C4-2B (cell line): ENCODE results near the gene CD180.

Experiments
- H3K27ac ChIP-seq: fragments of 450-650 bp; 2 replicates; pipeline ENCODE4 v1.5.1; 2017
- CTCF ChIP-seq: fragments of 450-650 bp; conservative IDR thresholded peaks from 2 replicates; pipeline ENCODE4 v1.5.1; 2017; ENCODE audit warnings: mild to moderate bottlenecking
- ZFX ChIP-seq: fragments of 450-650 bp; IDR thresholded peaks from 2 replicates; pipeline ENCODE4 v1.6.1; 2017

The CD180 gene

GRCh38 chr5:67240846-67241245, 44.2 kb upstream of the CD180 start:
- TF ChIP-seq CTCF (no peak), ZFX (no peak)
- H3K27ac ChIP-seq = no peak overlapping the region

GRCh38 chr5:67240065-67240464, 43.5 kb upstream of the CD180 start:
- TF ChIP-seq CTCF = no peak
- TF ChIP-seq ZFX = no peak
- no peak overlapping the region for H3K27ac ChIP-seq

GRCh38 chr5:67238191-67238590, 41.6 kb upstream of the CD180 start:
- no peak overlapping the region for H3K27ac ChIP-seq
- TF ChIP-seq CTCF = no peak
- no peak for TF ChIP-seq ZFX

GRCh38 chr5:67235399-67236110, 39.0 kb upstream of the CD180 start:
- TF ChIP-seq ZFX (no peak), CTCF (no peak)
- peak overlapping the region; percentile 7; the same call in 1 of the 2 replicates for H3K27ac ChIP-seq

GRCh38 chr5:67234671-67235176, 38.1 kb upstream of the CD180 start:
- TF ChIP-seq CTCF (no peak), ZFX (no peak)
- peak overlapping the region; percentile 18; the same call in 1 of the 2 replicates for H3K27ac ChIP-seq

- TF ChIP-seq CTCF = no peak
- no peak for TF ChIP-seq ZFX
- H3K27ac ChIP-seq = no peak overlapping the region
Measured at GRCh38 chr5:67233075-67233474, 36.5 kb upstream of the CD180 start.

- no peak for TF ChIP-seq ZFX
- TF ChIP-seq CTCF = no peak
Measured at GRCh38 chr5:67223211-67223610, 26.6 kb upstream of the CD180 start.

More at GRCh38 chr5:67223211-67223610, 26.6 kb upstream of the CD180 start:
- H3K27ac ChIP-seq = no peak overlapping the region
